Neuron (in vitro differentiated cells): ENCODE results near the gene TLN1.
A peak's percentile ranks its signal among the peaks of the same experiment; 100 is the strongest.

Experiments
- H2AFZ ChIP-seq: one replicate; pipeline ENCODE4 v1.6.1; 2013; ENCODE audit warnings: low read depth, mild to moderate bottlenecking, inconsistent platforms, low read length, moderate library complexity
- H3K27me3 ChIP-seq: one replicate; pipeline ENCODE4 v1.6.1; 2013; ENCODE audit warnings: low read length; ENCODE audit not compliant: insufficient read depth
- H3K36me3 ChIP-seq: one replicate; pipeline ENCODE4 v1.6.1; 2013; ENCODE audit warnings: low read length; ENCODE audit not compliant: insufficient read depth
- H3K4me1 ChIP-seq: one replicate; pipeline ENCODE4 v1.6.1; 2013; ENCODE audit warnings: low read length; ENCODE audit not compliant: insufficient read depth
- H3K4me3 ChIP-seq: 2 replicates; pipeline ENCODE4 v1.5.1; 2013; ENCODE audit warnings: mild to moderate bottlenecking, low read length, moderate library complexity
- H3K9me3 ChIP-seq: one replicate; pipeline ENCODE4 v1.6.1; 2013; ENCODE audit warnings: low read length

Gene TLN1

GRCh38 chr9:35690614-35691333 lies 41.2 kb downstream of the TLN1 start:
- Histone ChIP-seq H3K27me3 (no peaks in the 10 kb centered on the region), H3K4me3 (peak overlapping the region; percentile 57), H3K4me1 (peaks cover 7% of the 10 kb centered on the region), H3K36me3 (peaks cover under 1% of the 10 kb centered on the region), H2AFZ (peak overlapping the region; percentile 100), H3K9me3 (no peaks in the 10 kb centered on the region)

- Histone ChIP-seq H2AFZ (peak overlapping the region; percentile 100), H3K27me3 (no peaks in the 10 kb centered on the region), H3K4me3 (peak overlapping the region; percentile 57), H3K9me3 (no peaks in the 10 kb centered on the region), H3K36me3 (no peaks in the 10 kb centered on the region), H3K4me1 (peaks cover 7% of the 10 kb centered on the region)
These were observed 41.7 kb downstream of the TLN1 start for GRCh38 chr9:35690294-35690613.

- peak within 1 kb of the TSS; percentile 100 for H2AFZ ChIP-seq
- no peaks in the 10 kb centered on the region for H3K9me3 ChIP-seq
- H3K4me3 ChIP-seq: peak within 1 kb of the TSS; percentile 57
- H3K4me1 ChIP-seq: peaks cover 7% of the 10 kb centered on the region
- H3K27me3 ChIP-seq: no peaks in the 10 kb centered on the region
- no peaks in the 10 kb centered on the region for H3K36me3 ChIP-seq
These were observed 42.3 kb downstream of the TLN1 start, which contains the start of gene TPM2 for GRCh38 chr9:35689542-35690293. Gene TPM2, minus strand, starts transcription at chr9:35689925. Its CDS starts 108 bp downstream, at chr9:35689817.

GRCh38 chr9:35688558-35689541 lies 43.1 kb downstream of the TLN1 start:
- H3K36me3 ChIP-seq: no peaks in the 10 kb centered on the region
- H3K4me3 ChIP-seq: no peak overlapping the region
- no peak overlapping the region for H2AFZ ChIP-seq
- H3K27me3 ChIP-seq: no peaks in the 10 kb centered on the region
- peaks cover 7% of the 10 kb centered on the region for H3K4me1 ChIP-seq
- no peaks in the 10 kb centered on the region for H3K9me3 ChIP-seq

GRCh38 chr9:35687972-35688557 lies 43.9 kb downstream of the TLN1 start:
- Histone ChIP-seq H3K36me3 (no peaks in the 10 kb centered on the region), H2AFZ (no peak overlapping the region), H3K9me3 (no peaks in the 10 kb centered on the region), H3K4me1 (peaks cover 7% of the 10 kb centered on the region), H3K4me3 (no peak overlapping the region), H3K27me3 (no peaks in the 10 kb centered on the region)

GRCh38 chr9:35687306-35687705 lies 44.7 kb downstream of the TLN1 start:
- no peak overlapping the region for H3K4me3 ChIP-seq
- no peak overlapping the region for H2AFZ ChIP-seq

GRCh38 chr9:35686222-35687203 lies 45.5 kb downstream of the TLN1 start:
- no peak overlapping the region for H3K4me3 ChIP-seq
- no peaks in the 10 kb centered on the region for H3K36me3 ChIP-seq

More at GRCh38 chr9:35687306-35687705, 44.7 kb downstream of the TLN1 start:
- Histone ChIP-seq H3K4me1 (peaks cover 7% of the 10 kb centered on the region), H3K9me3 (no peaks in the 10 kb centered on the region), H3K27me3 (no peaks in the 10 kb centered on the region), H3K36me3 (no peaks in the 10 kb centered on the region)

GRCh38 chr9:35685506-35685905 lies 46.5 kb downstream of the TLN1 start:
- Histone ChIP-seq H3K9me3 (no peaks in the 10 kb centered on the region), H3K4me3 (no peak overlapping the region), H2AFZ (no peak overlapping the region), H3K4me1 (peaks cover 3% of the 10 kb centered on the region), H3K27me3 (no peaks in the 10 kb centered on the region), H3K36me3 (no peaks in the 10 kb centered on the region)

More at GRCh38 chr9:35686222-35687203, 45.5 kb downstream of the TLN1 start:
- no peaks in the 10 kb centered on the region for H3K27me3 ChIP-seq
- H3K9me3 ChIP-seq: no peaks in the 10 kb centered on the region
- H2AFZ ChIP-seq: no peak overlapping the region
- H3K4me1 ChIP-seq: peaks cover 7% of the 10 kb centered on the region

GRCh38 chr9:35684921-35685320 lies 47.1 kb downstream of the TLN1 start:
- Histone ChIP-seq H2AFZ (no peak overlapping the region), H3K4me1 (no peaks in the 10 kb centered on the region), H3K4me3 (no peak overlapping the region), H3K27me3 (no peaks in the 10 kb centered on the region), H3K9me3 (no peaks in the 10 kb centered on the region), H3K36me3 (no peaks in the 10 kb centered on the region)

GRCh38 chr9:35683323-35683722 lies 48.7 kb downstream of the TLN1 start:
- no peaks in the 10 kb centered on the region for H3K9me3 ChIP-seq
- no peaks in the 10 kb centered on the region for H3K27me3 ChIP-seq
- H3K4me1 ChIP-seq: no peaks in the 10 kb centered on the region
- H3K36me3 ChIP-seq: no peaks in the 10 kb centered on the region
- H3K4me3 ChIP-seq: no peak overlapping the region
- no peak overlapping the region for H2AFZ ChIP-seq

- Histone ChIP-seq H3K4me3 (no peak overlapping the region), H3K4me1 (no peaks in the 10 kb centered on the region), H3K27me3 (no peaks in the 10 kb centered on the region), H3K36me3 (no peaks in the 10 kb centered on the region), H3K9me3 (no peaks in the 10 kb centered on the region), H2AFZ (no peak overlapping the region)
These were observed 49.3 kb downstream of the TLN1 start for GRCh38 chr9:35682520-35683315.
